Tibial nerve (tissue), 4 donors: ENCODE data around the gene GJA4.

Experiments used
- CTCF ChIP-seq, 5 experiments: fragments of 200-600 bp in 3 of 5; fragments of 450-650 bp in 2 of 5; sonication (generic) in 3 of 5; IDR thresholded peaks; one replicate each; pipeline ENCODE4 v1.5.1; 2016 to 2019; ENCODE audit warnings: antibody characterized with exemption in 5 of 5, mild to moderate bottlenecking in 3 of 5, moderate library complexity in 2 of 5
- EP300 ChIP-seq, 2 donors: sonication (generic); formaldehyde crosslinking; IDR thresholded peaks; one replicate each; pipeline ENCODE4 v1.6.1; 2017; ENCODE audit warnings: antibody characterized with exemption in 2 of 2, mild to moderate bottlenecking in 1 of 2
- POLR2A ChIP-seq, 2 donors: fragments of 450-650 bp; IDR thresholded peaks; one replicate each; pipeline ENCODE4 v1.6.1; 2017; ENCODE audit warnings: antibody characterized with exemption in 2 of 2, mild to moderate bottlenecking in 2 of 2, moderate library complexity in 2 of 2

GRCh38 chr1:34803770-34804169, 11.0 kb downstream of the GJA4 start:
- no peak for TF ChIP-seq CTCF (IDR thresholded peaks at IDR 0.05)
- TF ChIP-seq POLR2A (IDR thresholded peaks at IDR 0.05), result no peak
- no peak for TF ChIP-seq EP300 (IDR thresholded peaks at IDR 0.05)
